ENCODE measurements around the gene KLF5.

KLF5 gene

GRCh38 chr13:73057284-73058063 lies 1.3 kb upstream of the KLF5 start (continued):
- TF ChIP-seq OVOL3 (tag by site-specific recombination; IDR thresholded peaks at IDR 0.05) (no peak), ZIC2 (tag by site-specific recombination; IDR thresholded peaks at IDR 0.05) (no peak), ZNF473 (tag by site-specific recombination; IDR thresholded peaks at IDR 0.05) (no peak), ZNF747 (tag by site-specific recombination; IDR thresholded peaks at IDR 0.05) (no peak), PATZ1 (tag by site-specific recombination; IDR thresholded peaks at IDR 0.05) (no peak), ZNF449 (tag by site-specific recombination; IDR thresholded peaks at IDR 0.05) (no peak), GLI4 (tag by site-specific recombination; IDR thresholded peaks at IDR 0.05) (no peak), ZNF416 (tag by site-specific recombination; IDR thresholded peaks at IDR 0.05) (no peak), ZBTB11 (tag by site-specific recombination; conservative IDR thresholded peaks at IDR 0.05; ENCODE audit: low read depth) (no peak), ZNF501 (tag by site-specific recombination; IDR thresholded peaks at IDR 0.05) (no peak; the same call in 1 of the 2 replicates), ZBTB1 (tag by site-specific recombination; IDR thresholded peaks at IDR 0.05) (no peak), ZNF335 (tag by site-specific recombination; conservative IDR thresholded peaks at IDR 0.05) (no peak), KLF1 (tag by site-specific recombination; IDR thresholded peaks at IDR 0.05) (no peak), ZNF114 (tag by site-specific recombination; IDR thresholded peaks at IDR 0.05) (no peak), FEZF1 (tag by site-specific recombination; IDR thresholded peaks at IDR 0.05) (peak; percentile 17; the same call in 1 of the 2 replicates), ZNF221 (tag by site-specific recombination; IDR thresholded peaks at IDR 0.05; ENCODE audit: borderline replicate concordance) (no peak), ZNF571 (tag by site-specific recombination; IDR thresholded peaks at IDR 0.05) (no peak), ZNF148 (tag by site-specific recombination; IDR thresholded peaks at IDR 0.05; ENCODE audit: borderline replicate concordance) (no peak), TCF7L2 (IDR thresholded peaks at IDR 0.05; ENCODE audit: borderline replicate concordance, low read depth, low read length) (peak; percentile 64; the same call in 1 of the 2 replicates)
